ENCODE data around the gene MST1.
A peak's percentile ranks its signal among the peaks of the same experiment; 100 is the strongest.

The MST1 gene

GRCh38 chr3:49717959-49718857 lies 28.9 kb upstream of the MST1 start:
- no peak for DNase-seq

DNA sequence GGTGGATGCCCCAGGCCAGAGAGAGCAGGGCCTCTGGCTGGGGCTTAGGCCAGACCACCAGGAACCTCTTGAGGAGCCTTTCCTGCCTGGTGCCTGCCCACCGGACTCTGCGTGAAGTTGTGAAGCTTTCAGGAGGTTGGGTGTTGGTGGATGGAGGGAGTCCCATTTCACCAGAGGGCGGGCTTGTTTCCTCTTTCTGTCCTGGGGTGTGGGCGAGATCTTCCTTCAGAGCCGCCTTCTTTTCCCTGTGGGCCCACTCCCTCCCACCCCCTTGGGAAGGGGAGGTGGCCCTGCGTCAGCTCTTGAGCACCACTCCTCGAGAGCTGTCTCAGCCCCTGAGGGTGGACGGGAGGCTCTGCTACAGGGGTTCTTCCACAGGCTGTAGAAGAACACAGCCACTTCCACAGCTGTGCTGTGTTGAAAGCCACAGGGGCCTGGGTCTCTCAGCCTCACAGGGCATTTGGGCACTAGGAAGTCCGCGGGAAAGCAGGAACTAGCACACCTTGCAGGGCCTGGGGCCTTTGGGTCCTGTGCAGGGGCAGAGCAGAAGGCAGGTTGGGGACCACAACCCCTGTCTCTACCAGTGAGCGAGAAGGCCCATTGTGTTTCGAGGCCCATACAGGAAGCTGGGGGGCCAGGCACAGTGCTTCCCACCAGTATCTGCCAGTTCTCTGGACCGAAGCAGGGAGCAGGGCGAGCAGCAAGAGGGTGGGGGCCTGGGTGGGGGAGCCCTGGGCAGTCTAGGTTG lies 28.1 kb upstream of the MST1 start:
- no peak for DNase-seq

DNA sequence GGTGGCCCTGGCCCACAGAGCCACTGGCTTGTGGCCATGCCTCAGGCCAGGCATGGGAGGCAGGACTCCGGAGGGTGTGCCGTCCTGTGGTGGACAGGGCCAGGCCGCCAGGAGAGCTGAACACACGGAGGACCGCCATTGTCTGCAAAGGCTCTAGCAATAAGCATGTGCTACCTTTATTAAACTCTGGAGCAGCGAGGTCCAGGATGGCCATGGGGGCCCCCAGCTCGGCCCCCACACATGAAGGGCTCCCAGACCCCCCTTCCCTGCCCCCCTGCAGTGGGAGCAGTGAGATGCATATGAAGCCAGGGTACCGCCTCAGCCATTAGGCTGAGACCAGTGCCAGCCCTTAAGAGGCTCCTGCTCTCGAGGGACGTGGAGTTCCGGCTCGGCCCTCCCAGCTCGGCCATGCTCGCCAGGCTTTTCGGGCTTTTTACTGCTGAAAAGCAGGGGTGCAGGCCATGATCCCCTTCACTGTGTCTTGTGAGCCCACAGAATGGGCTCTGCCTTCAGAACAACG lies 27.5 kb upstream of the MST1 start:
- no peak for DNase-seq

DNA sequence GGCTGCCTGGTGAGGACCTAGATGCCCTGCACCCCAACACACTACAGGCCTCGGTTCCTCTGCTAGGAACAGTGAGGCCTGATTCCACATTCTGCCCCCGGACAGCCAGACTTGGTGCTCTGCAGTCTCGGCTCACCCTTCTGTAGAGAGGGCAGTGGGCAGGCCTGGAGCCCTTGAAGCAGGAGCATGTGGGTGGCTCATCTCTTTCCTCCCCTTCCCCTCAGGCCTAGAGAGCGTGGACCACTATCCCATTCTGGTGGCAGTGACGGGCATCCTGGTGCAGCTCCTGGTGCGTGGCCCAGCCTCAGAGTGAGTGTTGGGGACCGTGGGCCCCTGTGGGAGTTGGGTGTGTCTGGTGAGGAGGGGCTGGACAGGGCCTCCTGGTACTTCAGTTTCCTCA lies 26.9 kb upstream of the MST1 start:
- DNase-seq, result no peak

DNA sequence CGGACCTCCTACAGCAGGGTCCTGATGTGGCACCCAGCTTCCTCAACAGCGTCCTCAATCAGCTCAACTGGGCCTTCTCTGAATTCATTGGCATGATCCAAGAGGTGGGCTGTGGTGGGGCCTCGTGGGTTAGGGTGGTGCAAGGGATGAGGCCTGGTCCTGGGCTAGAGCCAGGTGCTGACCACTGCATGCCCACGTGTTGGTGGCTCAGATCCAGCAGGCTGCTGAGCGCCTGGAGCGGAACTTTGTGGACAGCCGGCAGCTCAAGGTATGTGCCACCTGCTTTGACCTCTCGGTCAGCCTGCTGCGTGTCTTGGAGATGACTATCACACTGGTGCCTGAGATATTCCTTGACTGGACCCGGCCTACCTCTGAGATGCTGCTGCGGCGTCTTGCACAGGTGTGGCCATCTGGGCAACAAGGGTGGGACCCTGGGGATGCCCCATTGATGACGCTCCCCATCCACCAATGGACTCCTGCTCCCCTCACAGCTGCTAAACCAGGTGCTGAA lies 26.4 kb upstream of the MST1 start:
- DNase-seq, result no peak

- no peak for DNase-seq
Observed at GRCh38 chr3:49714728-49715550, 25.7 kb upstream of the MST1 start.

GRCh38 chr3:49713336-49714105 lies 24.2 kb upstream of the MST1 start:
- no peak for DNase-seq

GRCh38 chr3:49712631-49713317 lies 23.5 kb upstream of the MST1 start:
- DNase-seq, result no peak

DNA sequence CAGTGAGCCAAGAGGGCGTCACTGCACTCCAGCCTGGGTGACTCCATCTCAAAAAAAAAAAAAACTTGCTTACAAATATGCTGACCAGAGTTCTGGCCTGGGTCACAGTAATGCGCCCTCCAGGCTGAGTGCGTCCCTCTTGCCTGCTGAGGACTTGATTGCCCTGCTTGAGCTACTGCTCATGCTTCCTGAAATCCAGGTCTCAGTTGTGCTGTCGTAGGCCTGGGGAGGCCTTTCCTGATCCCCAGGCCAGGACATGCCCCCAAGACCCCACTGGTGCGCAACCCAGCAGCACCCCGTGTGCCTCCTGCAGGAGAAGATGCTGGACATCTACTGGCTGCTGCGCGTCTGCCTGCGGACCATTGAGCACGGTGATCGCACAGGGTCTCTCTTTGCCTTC lies 22.9 kb upstream of the MST1 start:
- DNase-seq, result no peak

DNA sequence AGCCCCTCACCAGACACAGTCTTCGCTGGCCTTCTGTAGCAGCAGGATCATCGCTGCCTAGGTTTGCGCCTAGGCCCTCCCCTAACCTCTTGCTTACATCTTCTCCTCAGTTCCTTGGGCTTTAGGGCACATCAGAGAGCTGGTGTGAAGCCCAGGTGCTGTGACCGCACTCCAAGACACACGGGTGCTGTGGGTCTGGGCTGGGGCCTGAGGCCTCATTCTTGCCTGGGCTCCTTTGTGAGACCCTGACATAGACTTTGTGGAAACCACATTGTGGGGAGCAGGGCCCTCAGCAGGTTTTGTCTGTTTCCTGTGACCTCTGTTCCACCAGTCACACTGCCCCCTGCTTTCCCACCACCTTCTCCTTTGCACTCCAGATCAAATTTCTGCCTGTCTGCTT lies 22.2 kb upstream of the MST1 start:
- no peak for DNase-seq

- no peak for DNase-seq
Observed at GRCh38 chr3:49709852-49710251, 20.6 kb upstream of the MST1 start.

GRCh38 chr3:49707113-49707480 lies 17.8 kb upstream of the MST1 start:
- DNase-seq, result no peak

DNA sequence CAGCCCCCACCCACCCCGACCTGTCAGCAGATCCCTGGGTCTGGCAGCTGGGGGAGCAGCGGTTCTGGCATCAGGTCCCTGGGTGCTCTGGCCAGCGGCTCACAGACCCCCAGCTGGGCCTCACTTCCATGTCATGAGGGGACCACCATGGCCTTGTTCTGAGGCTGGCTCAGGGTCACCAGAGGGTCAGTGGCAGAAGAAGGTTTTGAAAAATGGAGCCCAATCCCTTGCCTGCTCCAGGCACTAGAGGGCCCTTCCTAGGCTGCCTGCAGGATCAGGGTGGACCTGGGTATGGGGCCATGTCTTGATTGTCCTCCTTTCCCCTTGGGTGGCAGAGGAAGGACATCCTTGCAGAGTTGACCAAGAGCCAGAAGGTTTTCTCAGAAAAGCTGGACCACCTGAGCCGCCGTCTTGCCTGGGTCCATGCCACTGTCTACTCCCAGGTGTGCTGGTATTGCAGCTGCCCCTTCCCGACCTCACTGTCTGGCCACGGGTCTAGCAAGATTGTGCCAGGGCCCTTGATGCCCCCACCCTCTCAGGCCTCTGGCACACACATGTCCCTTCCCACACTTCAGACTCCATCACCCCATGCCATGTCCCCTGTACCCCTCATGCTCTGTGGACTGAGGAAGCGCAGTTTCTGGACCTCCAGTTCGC lies 17.3 kb upstream of the MST1 start:
- no peak for DNase-seq

DNA sequence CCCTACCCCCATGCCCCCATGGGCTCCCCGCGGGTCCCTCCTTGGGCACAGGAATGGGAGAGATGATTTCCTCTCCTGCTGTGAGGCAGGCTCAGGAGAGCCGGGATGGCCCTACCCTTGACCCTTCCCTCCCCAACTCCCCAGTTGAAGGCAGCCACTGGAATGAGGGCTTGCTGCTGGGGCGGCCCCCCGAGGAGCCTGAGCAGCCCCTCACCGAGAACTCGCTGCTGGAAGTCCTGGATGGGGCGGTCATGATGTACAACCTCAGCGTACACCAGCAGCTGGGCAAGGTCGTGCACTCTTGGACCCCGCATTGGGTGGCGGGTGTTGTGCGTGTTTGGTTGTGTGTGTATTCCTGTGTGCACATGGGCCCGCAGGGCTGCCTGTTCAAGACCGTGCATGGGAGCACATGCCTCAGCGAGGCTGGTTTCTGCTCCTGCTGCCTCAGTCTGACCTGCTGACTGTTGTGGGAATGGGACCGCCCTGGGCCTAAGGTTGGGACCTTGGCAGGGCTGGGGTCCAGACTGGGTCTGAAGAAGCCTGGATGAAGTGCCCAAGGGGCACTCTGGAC lies 16.2 kb upstream of the MST1 start:
- no peak for DNase-seq

DNA sequence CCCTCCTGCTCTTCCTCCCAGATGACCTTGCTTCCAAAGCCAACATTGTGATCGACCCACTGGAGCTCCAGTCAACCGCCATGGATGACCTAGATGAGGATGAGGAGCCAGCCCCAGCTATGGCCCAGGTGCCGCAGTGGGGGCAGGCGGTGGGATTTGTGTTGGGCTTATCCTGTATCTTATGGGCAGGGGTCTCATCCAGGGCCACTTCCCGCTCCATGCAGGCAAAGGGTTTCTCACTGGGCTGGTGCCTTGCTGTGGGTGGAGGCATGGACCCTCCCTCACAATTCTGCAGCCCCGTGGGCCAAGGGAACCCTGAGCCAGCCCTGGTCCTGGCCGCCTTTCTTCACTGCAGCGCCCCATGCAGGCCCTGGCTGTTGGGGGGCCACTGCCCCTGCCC lies 15.4 kb upstream of the MST1 start:
- no peak for DNase-seq

DNA sequence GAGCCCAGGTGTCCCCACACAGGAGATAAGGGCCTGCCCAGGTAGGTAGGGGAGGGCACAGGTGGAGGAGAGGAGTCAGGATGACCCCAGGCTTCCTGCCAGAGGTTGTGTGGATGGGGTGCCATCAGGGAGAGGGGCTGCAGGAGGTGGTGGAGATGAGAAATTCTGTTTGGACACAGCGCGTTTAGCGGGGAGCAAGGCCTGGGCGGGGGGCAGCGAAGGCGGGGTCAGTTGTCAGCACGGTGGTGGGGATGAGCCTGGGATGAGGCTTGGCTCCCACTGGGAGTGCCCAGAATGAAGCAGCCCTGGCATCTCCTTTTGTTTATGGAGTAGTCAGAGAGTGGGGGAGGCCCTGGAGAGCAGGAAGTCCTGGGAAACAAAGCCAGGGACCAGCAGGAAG lies 14.7 kb upstream of the MST1 start:
- no peak for DNase-seq

GRCh38 chr3:49703443-49703927 lies 14.2 kb upstream of the MST1 start:
- peak; percentile 66 for DNase-seq

GRCh38 chr3:49702672-49703071 lies 13.4 kb upstream of the MST1 start:
- DNase-seq, result no peak

- no peak for DNase-seq
Observed at GRCh38 chr3:49701388-49702077, 12.3 kb upstream of the MST1 start.

Measured in activated CD4-positive, alpha-beta T cell treated with anti-CD3 and anti-CD28 coated beads, Interleukin-2, amount 50 U/mL, for 1 hour (primary cell).